GM19238 (cell line): ENCODE measurements around the gene TMEM106C.

Experiments used
- DNase-seq: peaks from one replicate; pipeline ENCODE4 v3.0.0; 2011; ENCODE audit warnings: low spot score; ENCODE audit not compliant: insufficient read length

The TMEM106C gene

DNA sequence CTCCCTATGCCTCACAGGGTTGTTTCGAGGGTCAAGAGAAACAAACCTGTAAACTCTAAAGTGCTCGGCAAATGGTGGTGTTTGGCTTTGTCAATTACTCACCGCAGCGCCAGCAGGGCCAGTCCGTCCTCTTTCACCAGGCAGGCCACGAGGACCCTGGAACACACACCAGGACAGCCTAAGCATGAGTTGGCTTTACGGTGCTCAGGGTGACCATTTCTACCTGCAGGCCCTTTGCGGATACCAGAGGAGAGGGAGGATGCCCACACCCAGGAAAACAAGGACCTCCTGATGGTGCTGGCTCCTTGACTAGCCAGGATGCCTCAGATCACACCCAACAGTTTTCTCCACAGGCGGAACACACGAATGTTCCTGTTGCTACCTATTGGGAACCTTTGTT, 29.4 kb downstream of the TMEM106C start:
- DNase-seq: no peak

DNA sequence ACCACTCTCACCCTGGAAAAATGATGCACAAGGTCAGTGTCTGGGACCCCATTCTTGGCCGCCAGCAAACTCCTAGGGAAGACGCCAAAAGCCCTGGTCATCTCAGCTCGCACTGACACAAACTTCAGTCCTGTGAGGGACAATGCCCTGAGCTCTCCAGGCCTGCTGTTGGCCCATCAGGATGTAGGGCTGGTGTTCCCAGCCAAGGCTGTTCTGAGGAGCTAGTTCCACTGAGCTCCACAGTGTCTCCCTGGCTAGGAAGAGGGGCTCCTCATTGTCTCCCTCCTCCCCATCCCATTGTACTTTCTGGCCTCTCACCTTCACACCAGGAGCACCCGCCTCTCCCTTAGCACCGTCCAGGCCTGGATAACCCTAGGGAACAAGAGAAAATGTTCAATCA, 30.1 kb downstream of the TMEM106C start:
- no peak for DNase-seq

DNA sequence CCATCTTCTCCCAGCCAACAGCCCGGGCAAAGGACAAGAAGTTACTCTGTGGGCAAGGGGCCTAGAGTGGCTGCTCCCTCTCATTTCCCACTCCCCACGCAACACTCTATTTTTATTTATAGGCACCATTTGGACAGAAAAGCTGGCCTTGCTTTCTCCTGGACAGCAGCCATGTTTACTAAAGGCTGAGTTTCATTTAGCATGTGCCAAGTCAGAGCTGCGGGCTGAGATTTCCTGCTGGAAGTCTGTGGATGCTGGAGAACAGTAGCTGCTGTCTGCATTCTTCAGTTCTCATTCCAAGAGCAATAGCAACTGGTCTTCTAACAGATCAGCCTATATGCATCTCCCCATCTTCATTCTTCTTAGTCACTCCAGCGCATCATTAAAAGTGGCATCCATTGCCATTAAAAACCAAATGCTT, 32.6 kb downstream of the TMEM106C start:
- DNase-seq: no peak

DNA sequence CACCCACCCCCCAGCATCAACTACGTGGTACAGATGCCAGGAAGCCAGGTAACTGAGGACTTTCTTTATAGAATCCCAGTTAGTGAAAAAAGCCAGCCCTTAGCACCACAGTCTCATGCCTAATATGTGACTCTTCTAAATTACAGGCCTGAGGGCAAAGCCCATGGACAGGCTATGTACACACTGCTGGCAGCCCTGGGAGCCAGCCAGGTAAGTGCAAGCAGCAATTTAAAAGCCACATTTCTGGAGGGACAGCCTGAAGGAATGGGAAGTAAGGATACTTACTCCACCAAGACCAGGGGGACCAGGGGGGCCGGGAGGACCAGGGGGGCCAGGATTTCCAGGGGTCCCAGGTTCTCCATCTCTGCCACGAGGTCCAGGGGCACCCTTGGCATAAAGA, 33.9 kb downstream of the TMEM106C start:
- DNase-seq: no peak

DNA sequence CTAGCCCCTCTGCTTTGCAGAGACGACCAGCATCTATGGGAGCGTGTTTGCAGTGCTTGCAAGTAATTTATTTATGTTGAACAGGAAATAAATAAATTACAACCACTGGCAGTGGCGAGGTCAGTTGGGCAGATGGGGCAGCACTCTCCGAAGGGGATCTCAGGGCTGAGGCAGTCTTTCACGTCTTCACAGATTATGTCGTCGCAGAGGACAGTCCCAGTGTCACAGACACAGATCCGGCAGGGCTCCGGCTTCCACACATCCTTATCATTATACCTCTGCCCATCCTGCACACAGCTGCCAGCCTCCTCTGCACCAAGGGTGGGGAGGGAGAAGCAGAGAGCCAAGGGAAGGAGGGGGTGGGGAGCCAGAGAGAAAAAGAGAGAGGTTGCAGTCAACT, 36.4 kb downstream of the TMEM106C start:
- DNase-seq: no peak

DNA sequence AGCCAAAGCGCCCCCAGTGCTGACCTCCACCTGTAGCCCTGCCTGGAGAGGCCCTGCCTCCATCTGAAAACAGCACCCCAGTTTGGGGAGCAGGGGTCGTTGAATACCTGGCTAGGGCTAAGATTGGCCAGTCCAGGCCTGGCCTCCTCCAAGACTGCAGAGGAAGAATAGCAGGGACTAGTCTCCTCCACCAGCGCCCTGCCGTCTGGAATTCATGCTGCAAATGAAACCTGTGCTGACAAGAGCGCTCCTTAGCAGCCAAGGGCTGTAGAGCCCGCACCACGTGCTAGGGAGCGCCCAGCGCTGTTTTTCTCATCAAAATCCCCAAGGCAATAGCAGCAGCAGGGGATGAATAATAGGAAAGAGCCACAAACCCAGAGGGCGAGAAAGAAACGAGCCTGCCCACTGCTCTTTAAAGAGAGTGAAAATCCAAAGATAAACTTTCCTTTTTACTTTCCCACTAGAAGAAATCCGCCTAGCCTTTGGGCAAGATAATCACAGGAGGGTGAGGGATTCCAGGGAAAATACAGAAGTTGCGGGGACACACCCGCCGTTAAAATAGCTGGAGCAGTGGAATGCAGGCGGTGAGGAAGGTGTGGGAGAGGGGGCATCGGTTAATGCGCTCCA, 37.6 kb downstream of the TMEM106C start:
- no peak for DNase-seq

DNA sequence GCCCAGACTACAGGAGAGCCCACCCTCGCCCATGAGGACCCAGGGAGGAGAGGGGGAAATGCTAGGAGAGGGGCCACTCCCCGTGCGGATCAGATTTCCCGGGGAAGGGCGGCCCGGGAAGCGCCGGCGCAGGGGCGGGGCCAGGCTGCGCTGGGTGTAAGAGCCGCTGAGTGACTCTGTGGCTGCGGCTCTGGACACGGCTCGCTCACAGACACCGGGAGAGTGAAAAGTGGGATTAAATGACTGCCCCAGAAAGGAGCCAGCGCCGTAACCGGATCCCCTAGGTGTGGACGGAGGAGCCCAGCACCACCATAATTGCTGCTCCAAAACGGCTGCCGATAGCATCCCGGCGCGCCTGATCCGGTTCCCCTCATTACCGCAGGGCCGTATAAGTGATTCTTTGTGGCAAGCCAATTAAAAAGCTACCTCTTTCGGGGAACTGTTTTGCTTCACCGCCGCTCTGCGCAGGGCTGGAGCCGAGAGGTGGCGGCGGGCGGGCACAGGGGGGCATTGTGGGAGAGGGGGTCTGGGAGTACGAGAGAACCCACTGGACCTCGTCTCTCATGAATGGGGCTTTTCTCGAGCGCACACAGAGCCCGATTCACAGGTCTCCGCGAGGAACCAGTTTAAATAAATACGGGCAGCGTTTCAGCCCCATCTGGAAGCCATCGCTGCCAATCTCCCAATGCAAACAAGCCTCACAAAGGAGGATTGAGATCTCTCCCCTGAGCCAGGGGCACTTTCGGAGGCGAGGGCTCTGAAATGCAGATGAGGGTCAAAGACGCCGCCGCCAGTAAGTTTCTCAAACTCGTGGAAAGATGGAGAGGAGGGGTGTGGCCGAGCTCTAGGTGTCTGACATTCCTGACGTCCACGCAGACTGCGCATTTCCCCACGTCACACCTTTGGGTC, 38.4 kb downstream of the TMEM106C start:
- DNase-seq: no peak

DNA sequence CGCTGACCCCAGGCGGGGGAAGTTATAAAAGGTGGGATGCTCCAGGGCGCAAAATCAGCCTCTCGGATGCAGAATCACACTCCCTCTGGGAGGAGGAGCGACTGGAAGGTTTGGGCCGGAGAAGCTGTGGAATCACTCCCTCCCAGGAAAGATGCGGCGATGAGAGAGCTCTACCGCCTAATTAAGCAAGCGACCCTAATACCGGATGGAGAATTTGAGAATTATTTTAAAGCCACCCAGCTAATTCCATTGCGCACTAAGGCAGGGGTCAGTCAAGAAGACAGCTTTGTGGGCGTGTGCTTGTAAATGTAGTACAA, 39.0 kb downstream of the TMEM106C start:
- DNase-seq: no peak

DNA sequence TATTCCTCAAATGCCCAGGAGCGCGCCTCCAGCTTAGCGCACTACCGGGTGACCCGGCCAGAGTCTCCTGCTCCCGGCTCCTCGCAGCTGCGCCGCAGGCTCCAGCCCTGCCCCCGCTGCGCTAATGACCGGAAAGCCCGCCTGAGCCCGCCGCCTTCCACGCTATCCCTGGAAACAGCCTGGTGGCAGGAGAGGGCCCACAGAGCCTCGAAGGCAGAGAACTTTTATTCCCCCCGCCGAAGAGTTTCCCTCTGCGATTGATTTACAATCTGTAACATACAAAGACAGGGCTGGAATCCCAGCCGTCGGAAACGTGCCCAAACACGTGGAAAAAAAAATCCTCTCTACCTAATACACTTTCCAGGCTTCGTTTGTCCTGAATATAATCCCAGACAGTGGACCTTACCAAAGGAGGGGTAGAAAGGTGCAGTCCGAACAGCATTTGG, 39.4 kb downstream of the TMEM106C start:
- DNase-seq: no peak

DNA sequence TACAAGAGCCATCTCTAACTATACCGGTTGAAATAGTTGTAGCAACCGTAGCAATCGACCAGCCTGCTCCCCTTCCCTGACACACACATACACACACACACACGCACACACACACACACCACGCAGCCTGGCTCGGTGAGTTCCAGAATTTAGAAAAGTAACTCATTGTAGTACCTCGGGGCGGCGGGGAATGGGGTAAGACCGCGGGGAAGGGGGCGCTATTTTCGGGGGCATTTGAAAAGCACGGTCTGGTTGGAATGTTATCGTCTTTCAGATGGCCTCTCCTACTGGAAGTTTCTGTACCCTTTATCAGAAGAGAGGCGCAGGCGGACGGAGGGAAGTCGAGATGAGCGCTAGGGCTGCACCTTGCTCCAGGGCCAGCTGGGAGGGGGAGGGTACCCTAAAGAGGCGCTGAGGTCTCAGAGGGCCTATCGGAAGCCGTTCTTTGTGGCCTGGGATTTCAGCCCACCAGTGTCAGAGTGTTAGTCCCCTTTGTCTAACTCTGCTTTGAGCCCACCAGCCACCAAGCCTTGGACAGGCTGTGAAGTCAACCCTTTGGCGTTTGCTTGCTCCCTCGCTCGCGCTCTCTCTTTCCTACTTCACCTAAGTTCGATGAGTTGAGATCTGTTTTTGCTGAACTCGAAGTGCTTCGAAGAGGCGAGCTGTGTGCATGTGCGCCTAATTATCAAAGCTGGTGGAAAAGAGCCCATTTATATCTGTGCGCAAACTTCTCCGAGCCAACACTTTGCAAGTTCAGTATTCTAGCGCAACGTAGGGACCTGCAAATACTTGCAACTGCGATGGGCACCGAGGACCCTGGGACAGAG, 40.0 kb downstream of the TMEM106C start:
- DNase-seq: no peak

DNA sequence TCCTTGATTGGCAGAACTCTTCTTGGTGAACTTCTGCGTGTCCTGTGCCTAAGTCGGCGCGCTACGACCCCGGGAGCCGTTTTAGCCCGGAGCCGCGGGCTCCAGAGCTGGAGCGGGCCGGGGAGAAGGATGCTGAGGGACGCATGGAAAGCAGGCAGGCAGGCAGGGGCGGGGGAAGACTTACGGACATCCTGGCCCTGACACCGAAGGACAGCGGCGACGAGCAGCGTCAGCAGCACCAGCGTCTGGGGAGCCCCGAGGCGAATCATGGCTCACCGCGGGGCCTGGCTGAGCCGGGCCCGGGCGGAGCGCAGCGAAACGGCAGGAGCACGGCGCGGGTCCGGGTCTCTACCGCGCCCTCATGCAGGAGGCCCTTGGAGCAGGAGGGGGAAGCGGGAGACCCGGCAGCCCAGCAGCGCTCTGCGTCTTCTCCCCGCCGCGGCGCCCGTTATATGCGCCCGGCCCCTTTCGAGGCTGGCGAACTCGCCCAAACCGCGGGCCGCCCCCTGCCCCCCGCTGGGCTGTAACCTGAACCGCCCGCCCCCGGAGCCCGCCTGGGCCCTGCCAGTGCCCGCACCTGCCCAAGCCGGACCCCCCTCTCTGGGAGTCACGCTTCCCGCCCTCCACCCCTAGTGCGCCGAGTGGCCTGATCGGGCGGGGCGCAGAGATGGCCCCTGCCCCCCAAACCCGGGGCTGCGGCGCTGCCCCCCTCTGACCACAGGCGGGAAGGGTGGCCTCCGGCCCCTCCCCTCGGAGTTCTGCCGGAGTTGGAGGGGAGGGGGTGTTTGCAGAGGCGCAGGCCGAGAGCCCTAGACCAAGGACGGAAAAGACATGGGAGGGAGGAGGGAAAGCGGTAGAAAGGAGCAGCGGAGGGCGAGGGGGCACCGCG, 40.9 kb downstream of the TMEM106C start, which contains the start of gene COL2A1:
TSS of gene COL2A1 (minus strand) at position 424 of the 889 bp plus-strand sequence. CDS start at position 269, 155 bp downstream.
- no peak for DNase-seq

DNA sequence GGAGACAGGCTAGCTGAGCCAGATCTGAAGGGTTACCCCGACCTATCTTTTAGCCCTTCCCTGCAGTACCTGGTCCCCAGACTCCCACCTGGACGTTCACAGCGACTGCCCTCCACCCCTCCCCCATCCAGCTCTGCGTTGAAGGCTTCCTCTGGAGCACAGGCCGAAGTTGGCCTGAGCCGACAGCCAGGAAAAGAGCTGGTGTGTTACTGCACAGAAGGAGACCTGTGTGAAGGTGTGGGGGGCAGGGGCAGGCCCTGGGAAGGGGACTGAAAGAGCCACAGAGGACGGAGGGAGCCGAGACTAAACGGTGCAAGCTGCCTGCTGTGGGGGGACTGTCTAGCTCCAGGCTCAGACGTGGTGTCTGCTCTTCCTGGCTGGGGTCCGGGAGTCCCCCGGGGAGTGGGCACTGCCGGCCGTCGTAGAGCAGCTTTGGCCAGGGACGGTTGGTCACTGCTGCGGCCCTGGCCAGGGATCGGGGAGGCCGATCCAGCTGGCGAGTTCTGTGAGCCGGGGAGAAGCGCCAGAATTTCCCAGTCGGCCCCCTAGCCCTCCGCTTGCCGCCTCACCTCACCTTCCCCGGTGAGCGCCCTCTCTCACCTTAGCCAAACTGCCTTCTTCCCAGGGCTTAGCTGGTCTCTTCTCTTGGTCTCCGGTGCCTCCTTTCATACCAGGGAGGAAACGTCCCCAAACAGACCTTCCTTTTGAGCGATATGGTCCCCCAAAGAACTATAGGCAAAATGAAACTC, 41.8 kb downstream of the TMEM106C start:
- DNase-seq: no peak

DNA sequence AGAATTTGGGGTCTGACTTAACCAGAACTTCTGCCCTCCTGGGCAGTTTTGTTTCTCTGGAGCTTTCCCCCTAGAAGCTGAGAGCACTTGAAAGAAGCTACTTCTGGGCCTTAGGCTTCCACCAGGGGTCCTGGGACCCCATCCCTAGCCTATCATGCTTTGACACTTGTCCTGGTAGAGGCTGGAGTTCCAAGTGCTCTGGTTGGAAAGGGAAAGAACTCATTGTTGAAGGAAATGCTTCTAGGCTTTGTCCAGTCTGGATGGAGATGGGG, 42.3 kb downstream of the TMEM106C start:
- DNase-seq: no peak

DNA sequence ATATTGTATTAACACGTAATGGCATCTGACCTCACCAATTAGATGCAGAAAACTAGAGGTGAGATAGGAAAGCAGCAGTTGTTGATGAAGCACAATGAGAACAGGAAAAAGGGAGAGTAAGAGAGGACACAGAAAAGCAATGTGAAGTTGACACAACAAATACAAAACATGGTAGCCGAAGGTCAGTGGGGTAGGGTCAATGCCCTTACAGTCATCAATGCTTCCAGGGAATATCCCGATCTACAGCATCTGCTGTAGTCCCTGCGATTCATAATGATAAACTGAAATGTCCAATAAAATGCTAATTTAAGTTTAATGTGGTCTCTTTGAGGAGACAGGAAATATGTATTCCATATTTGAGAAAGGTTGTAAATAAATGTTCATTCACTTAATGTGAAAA, 43.8 kb downstream of the TMEM106C start:
- no peak for DNase-seq

DNA sequence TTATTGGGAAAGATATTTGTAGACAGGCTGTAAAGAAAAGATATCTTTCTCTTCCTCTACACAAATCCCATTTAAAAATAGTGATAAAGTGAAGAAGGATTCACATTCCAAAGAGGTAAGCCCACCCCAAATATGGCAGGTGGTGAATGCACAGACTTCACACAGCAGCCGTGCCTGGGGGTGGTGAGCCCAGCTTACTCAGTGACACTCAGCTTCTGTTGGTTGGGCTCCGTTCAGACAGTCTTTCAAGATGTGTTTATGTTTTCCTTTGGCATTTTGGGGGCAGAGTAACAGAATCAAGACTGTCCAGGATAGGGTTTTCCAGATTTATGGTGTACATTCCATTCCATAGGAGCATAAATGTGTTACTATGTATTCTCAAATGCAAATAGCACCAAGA, 45.0 kb downstream of the TMEM106C start:
- DNase-seq: no peak

DNA sequence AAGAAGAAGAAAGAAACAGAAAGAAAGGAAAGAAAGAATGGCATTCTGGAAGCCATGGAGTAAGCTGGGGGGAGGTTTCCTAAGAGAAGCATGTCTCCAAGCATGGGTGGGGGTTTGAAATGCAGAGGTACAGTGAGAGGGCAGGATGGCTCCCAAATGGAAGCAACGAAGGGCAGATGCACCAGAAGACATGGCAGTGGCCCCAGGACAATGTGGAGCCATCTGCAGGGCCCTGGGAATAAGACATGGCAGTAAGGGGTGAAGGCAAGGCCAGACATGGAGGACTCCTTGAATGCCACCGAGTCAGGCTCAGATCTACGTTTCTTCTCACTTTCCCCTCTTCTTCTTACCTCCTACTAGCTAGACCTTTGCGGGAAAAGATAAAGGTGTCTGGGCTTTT, 45.6 kb downstream of the TMEM106C start:
- no peak for DNase-seq

DNA sequence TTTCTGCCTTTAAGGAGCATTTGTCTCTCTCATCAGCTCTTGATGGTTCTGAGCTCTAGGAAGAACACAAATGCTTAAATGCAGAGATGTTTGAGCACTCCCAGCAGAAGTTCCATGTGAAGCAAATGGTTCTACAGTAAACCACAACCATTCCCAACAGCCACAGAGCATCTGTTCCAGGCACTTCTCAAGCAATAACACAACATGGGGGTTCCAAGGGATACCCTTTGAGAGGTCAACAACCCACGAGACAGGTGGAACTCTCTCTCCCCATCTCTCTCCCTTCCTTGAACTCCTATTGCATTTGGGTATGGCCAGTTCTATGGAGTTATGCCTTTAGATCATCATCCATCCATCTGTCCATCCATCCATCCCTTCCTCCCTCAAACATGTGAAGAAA, 46.1 kb downstream of the TMEM106C start:
- no peak for DNase-seq

DNA sequence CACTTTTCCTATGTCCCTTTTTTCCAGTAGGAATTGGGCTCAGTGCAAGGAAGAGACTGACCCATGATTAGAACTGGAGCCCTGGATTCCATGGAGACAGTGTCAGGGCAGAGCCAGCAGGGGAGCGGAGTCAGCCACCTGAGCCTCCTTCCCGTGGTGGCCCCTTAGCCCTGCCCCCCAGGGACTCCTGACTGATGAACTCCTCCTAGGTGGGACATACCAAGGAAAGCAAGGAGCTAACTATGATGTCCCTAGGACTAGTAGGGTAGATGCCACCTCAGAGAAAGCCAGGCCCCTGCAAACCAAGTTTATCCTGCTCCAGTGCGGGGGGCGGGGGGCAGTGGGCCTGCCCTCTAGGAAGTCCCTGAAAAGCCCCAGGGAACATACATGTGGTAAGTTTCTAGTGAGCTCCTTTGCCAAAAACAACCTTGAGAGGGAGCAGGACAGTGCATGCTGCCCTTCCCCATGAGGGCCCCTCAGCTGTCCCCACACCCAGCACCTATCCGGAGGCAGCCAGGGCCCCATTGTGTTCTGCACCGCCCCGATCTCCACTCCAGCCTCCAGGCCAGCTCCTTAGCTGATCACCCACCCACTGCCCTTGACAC, 47.1 kb downstream of the TMEM106C start:
- DNase-seq: no peak

DNA sequence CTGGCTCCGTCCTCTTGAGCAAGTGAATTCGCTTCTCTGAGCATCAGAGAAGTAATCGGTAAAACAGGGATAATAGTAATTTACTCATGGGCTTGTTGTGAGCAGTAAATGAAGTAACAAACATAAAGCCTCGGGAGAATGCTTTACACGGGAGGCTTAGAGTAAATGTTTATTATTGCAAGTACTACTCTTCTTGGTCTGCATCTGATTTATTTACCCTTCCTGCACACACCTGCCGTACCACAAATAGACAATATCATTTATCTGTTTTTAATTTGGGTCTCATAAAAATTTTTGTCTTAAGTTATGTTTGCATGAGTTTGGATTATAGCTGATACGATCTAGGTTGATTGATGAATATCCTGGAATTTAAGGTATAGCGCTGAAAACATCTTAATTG, 48.7 kb downstream of the TMEM106C start:
- DNase-seq: no peak

DNA sequence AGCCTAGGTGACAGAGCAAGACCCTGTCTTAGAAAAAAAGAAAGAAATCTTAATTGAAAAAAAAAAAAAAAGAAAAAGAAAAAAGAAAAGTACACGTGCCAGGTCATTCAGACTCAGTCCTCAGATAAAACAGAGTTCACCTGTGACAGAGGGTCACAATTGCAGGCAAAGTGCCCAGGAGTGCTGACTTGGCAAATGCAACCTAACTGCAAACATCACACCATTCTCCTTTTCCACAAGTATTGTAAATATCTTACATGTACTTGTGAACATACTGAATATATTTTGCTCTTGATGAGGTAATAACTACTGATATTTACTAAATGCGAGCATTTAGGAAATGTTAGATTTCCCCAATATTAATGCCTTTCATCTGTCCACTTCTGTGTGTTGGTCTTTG, 49.9 kb downstream of the TMEM106C start:
- no peak for DNase-seq
